ENCODE results near the gene SPATA20. TPM values are rescaled to one million over a fixed set of nuclear protein-coding genes. Genes with fewer than 3 reads are reported as not detected.

Gene SPATA20
- total and polyA plus RNA-seq, 5 donors: 45.9 to 71.8 (median 56.7) TPM

DNA sequence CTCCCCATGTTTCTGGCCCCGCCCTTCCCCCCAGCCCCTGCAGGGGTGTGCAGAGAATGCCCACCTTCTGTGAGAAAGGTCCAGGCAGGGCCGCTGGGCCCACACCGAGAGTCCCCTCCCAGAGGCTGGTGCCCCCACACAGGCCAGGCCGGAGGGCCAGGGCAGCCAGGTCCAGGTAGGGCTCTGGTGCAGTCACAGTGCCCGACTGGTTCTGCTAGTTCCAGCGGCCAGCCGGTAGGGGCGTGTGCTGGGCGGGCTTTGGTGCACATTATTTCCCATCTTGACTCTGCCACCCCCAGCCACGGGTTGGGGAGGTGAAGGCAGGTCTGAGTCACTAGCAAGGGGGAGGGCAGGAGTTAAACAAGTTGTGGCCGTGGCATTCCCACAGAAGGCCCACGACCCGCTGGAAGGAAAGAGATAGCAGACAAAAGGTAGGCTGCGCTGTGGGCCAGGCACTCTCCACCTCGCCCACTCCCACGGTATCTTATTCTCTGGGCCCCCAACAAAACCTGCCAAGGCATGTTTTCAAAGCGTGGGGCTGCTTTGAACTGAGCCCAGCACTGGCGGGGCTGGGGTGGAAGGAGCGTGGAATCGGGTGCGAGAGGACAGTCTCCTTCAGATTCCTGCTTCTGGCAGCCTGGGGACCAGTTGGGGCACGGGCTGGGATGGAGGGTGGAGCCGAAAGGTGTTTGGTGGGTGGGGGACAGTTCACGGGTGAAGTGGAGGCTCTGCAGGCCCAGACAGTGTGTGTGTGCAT, 12.6 kb upstream of the SPATA20 start:
- Histone ChIP-seq H3K27me3 (ENCODE audit: control insufficient read depth, insufficient read depth) (no peaks in the 10 kb centered on the region), H3K4me1 (ENCODE audit: control insufficient read depth, insufficient read depth, low read length) (peaks cover 3% of the 10 kb centered on the region), H3K27ac (ENCODE audit: low read length) (peak overlapping the region; percentile 10), H3K9me3 (ENCODE audit: control insufficient read depth, low read length) (no peaks in the 10 kb centered on the region), H3K4me3 (ENCODE audit: low read length) (no peak overlapping the region)
- ATAC-seq (peak; percentile 32 to 51), DNase-seq (no peak)
- intact Hi-C loops (cut with DNase I): loop anchor here in 3 of 4 donors (5.0 to 10.0 kb wide), 2 partner anchors 50 to 52 kb away; no protein-coding TSS in a partner anchor
- WGBS: 44% methylated on average over 24 of the region's 24 CpGs

DNA sequence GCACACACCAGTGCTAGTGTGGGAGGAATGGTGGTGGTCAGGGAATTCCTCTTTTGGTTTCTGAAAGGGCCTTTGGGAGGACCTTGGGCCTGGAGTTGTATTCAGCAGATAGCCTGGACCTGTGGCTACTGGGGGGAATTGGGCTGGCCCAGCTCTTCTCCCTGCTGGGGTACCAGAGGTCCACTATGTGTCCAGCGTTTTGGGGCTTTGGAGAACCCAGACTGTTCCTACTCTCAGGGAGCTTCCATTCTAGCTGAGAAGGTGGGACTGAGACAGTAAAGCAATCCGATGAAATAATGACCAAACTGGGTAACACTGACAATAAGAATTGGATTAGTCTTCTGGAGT, 12.0 kb upstream of the SPATA20 start:
- intact Hi-C loops (cut with DNase I): loop anchor here in 3 of 4 donors (5.0 to 10.0 kb wide), 2 partner anchors 50 to 53 kb away; no protein-coding TSS in a partner anchor
- Histone ChIP-seq H3K4me1 (ENCODE audit: control insufficient read depth, insufficient read depth, low read length) (peaks cover 3% of the 10 kb centered on the region), H3K4me3 (ENCODE audit: low read length) (no peak overlapping the region), H3K27me3 (ENCODE audit: control insufficient read depth, insufficient read depth) (no peaks in the 10 kb centered on the region), H3K27ac (ENCODE audit: low read length) (no peak overlapping the region), H3K9me3 (ENCODE audit: control insufficient read depth, low read length) (no peaks in the 10 kb centered on the region)
- 92% methylated on average over 2 of the region's 2 CpGs for WGBS
- ATAC-seq (no peak), DNase-seq (no peak)

DNA sequence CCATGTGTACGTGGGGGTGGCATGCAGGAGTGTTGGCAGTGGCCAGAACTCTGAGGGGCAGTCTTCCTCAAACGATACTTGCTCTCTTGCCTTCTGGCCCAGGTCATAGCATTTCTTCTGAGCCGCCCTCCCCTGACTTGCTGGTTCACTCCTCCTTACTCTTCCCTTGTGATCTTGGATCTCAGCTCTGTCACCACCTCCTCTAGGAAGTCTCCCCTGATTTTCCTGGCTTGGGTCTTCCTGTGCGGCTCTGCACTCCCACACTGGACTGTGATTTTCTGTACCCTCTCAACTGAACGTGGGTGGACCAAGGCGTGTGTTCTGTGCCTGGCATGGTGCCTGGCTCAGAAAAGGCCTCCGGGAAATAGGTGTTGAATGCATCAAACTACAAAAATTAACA, 11.6 kb upstream of the SPATA20 start:
- DNase-seq: no peak
- Histone ChIP-seq H3K9me3 (ENCODE audit: control insufficient read depth, low read length) (no peaks in the 10 kb centered on the region), H3K4me3 (ENCODE audit: low read length) (no peak overlapping the region), H3K27ac (ENCODE audit: low read length) (no peak overlapping the region), H3K27me3 (ENCODE audit: control insufficient read depth, insufficient read depth) (no peaks in the 10 kb centered on the region), H3K4me1 (ENCODE audit: control insufficient read depth, insufficient read depth, low read length) (peaks cover 3% of the 10 kb centered on the region)
- 68% methylated on average over 7 of the region's 7 CpGs for WGBS
- ATAC-seq: no peak
- intact Hi-C loops (cut with DNase I): loop anchor here in 2 of 4 donors (10.0 kb wide), 1 partner anchor 51 kb away; no protein-coding TSS in a partner anchor

DNA sequence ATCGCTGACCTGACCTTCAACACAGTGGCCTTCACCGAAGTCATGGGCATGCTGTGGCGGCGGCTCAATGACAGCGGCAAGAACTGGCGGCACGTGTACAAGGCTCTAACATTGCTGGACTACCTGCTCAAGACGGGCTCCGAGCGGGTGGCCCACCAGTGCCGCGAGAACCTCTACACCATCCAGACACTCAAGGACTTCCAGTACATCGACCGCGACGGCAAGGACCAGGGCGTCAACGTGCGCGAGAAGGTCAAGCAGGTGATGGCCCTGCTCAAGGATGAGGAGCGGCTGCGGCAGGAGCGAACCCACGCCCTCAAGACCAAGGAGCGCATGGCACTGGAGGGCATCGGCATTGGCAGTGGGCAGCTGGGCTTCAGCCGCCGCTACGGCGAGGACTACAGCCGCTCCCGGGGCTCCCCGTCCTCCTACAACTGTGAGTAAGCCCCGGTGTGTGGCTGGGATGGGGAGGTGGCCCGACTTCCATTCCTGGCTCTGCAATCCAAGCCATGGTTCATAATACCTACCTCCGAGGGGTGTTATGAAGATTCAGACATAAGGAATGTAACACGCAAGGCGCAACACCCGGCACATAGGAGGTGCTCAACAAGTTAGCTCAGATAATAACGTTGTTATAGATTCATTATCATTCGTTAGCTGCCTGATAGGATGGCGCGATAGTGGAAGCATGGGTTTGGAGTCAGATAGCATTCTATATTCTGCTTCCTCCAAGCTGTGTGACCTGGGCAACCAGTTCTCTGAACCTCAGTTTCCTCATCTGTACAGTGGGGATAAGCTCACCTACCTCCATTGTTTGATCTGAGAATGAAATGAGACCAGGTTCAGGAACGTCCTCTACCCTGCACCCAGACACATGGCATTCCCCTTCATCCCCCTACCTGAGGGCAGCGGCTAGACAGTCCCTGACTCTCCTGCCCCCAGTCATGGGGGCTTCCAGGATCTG, 10.0 kb upstream of the SPATA20 start:
- no peak overlapping the region for H3K27ac ChIP-seq (ENCODE audit: low read length)
- 94% methylated on average over 45 of the region's 45 CpGs for WGBS
- intact Hi-C loops (cut with DNase I): loop anchor here in 2 of 4 donors (10.0 kb wide), 1 partner anchor 52 kb away; no protein-coding TSS in a partner anchor
- ATAC-seq (no peak), DNase-seq (no peak)
- no peaks in the 10 kb centered on the region for H3K27me3 ChIP-seq (ENCODE audit: control insufficient read depth, insufficient read depth)
- H3K4me1 ChIP-seq (ENCODE audit: control insufficient read depth, insufficient read depth, low read length): no peaks in the 10 kb centered on the region
- no peaks in the 10 kb centered on the region for H3K9me3 ChIP-seq (ENCODE audit: control insufficient read depth, low read length)
- no peak overlapping the region for H3K4me3 ChIP-seq (ENCODE audit: low read length)

DNA sequence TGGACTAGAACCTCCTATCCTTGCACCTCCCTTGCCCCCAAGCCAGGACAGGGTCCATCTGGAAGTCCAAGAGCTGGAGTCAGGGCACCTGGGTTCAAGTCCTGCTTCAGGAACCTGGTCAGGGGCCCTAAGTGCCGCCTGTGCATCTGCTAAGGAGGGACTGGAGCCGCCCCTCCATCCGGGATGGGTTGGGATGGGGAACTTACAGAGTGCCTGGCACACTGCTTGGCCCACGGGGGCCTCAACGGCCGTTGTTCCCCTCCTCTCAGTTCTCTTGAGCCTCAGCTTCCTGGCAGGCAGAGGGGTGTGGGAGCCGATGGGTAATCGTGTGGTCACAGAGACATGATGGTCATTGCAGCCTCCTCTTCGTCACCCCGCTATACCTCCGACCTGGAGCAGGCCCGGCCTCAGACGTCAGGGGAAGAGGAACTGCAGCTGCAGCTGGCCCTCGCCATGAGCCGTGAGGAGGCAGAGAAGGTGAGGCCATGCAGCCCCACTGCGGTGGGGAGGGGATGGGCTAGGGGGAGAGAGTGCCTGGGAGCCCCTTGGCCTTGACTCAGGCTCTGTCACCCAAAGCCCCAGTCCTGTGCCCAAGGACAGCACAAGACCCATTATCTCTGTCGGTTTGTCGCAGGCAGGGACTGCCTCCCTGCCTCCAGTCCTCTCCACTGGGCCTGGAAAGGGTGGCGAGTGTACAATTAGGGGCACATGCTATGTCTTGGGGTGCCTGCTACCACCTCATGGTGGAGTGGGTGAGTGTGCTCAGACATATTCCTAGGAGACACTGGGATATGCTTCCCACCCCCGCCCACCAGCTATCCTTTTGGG, 9.0 kb upstream of the SPATA20 start:
- 87% methylated on average over 20 of the region's 20 CpGs for WGBS
- no peak for ATAC-seq
- intact Hi-C loops (cut with DNase I): loop anchor here in 2 of 4 donors (10.0 kb wide), 1 partner anchor 53 kb away; no protein-coding TSS in a partner anchor
- H3K9me3 ChIP-seq (ENCODE audit: control insufficient read depth, low read length): no peaks in the 10 kb centered on the region
- no peak for DNase-seq
- H3K27ac ChIP-seq (ENCODE audit: low read length): no peak overlapping the region
- peaks cover 3% of the 10 kb centered on the region for H3K4me1 ChIP-seq (ENCODE audit: control insufficient read depth, insufficient read depth, low read length)
- no peak overlapping the region for H3K4me3 ChIP-seq (ENCODE audit: low read length)
- H3K27me3 ChIP-seq (ENCODE audit: control insufficient read depth, insufficient read depth): no peaks in the 10 kb centered on the region

DNA sequence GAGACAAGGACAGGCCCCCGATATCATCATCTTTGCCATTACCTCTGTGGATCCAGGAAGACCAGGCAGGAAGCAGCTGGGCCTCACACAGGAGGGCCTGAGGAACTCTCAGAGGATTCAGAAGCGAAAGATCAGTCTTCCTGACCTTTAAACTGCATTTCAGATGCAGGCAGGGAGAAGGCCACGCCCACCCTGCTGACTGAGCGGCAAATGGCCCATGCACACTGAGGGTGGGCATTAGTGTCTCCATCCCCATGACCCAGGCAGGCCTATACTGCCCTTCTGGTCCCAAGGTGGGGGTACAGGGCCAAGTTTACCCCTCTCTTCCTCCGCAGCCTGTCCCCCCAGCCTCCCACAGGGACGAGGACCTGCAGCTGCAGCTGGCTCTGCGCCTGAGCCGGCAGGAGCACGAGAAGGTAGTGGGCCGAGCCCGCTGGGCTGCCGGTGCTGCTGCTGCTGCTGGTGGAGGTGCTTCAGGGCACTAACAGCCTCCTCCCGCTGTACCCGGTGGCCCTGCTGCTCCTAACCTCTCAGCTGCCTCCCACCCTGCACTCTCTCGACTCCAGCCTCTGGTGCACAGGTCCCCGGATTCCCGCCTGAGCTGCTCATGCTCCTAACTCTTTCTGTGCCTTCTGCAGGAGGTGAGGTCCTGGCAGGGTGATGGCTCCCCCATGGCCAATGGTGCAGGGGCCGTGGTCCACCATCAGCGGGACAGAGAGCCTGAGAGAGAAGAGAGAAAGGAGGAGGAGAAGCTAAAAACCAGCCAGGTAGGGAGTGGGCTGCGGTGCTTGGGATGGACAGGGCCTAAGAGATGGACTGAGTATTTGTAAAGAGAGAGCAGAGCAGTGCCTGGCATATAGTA, 8.2 kb upstream of the SPATA20 start:
- Histone ChIP-seq H3K4me1 (ENCODE audit: control insufficient read depth, insufficient read depth, low read length) (peaks cover 4% of the 10 kb centered on the region), H3K27me3 (ENCODE audit: control insufficient read depth, insufficient read depth) (no peaks in the 10 kb centered on the region)

DNA sequence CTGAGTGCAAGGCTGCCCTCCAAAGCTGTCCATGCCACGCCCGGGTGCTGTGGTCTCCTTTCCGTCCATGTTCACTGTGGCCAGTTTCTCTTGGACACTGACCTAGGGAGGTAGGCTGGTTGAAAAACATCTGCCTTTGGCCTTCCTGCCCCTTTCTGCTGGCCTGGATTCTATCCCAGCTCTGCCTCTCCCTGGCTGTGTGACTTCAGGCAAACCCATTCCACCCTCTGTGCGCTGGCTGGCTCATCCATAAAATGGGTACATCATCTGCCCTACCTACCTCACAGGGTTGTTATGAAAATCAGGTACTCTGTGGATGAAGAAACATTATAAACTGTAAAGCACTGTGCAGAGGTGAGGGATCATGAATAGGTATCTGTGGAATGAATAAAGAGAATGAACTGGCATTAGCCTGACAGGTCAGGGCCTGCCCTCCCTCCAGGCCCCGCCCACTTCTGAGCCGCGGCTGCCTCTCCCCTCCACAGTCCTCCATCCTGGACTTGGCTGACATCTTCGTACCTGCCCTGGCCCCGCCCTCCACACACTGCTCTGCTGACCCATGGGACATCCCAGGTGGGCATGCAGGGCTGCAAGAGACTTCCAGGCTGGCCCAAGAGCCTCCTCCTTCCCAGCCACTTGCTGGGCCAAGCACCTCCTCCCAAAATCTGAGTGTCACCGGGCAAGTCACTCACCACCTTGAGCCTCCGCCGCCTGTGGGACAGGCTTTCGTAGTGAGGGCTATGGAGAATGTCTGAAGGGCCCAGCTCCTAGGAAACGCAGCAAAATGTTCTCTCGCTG, 7.0 kb upstream of the SPATA20 start:
- WGBS: 79% methylated on average over 15 of the region's 15 CpGs
- H3K27ac ChIP-seq (ENCODE audit: low read length): no peak overlapping the region
- peaks cover 4% of the 10 kb centered on the region for H3K4me1 ChIP-seq (ENCODE audit: control insufficient read depth, insufficient read depth, low read length)
- no peaks in the 10 kb centered on the region for H3K27me3 ChIP-seq (ENCODE audit: control insufficient read depth, insufficient read depth)
- H3K4me3 ChIP-seq (ENCODE audit: low read length): no peak overlapping the region
- peak in 1 of 3 donors; percentile 23 for DNase-seq
- no peaks in the 10 kb centered on the region for H3K9me3 ChIP-seq (ENCODE audit: control insufficient read depth, low read length)
- no peak for ATAC-seq
- intact Hi-C loops (cut with DNase I): loop anchor here (5.0 to 10.0 kb wide), 6 partner anchors 55 to 305 kb away; partner anchors contain the start of gene WFIKKN2 (in 2 of the 4)

More for the DNA sequence above, 8.2 kb upstream of the SPATA20 start:
- 67% methylated on average over 20 of the region's 20 CpGs for WGBS
- intact Hi-C loops (cut with DNase I): loop anchor here in 2 of 4 donors (10.0 kb wide), 1 partner anchor 54 kb away; no protein-coding TSS in a partner anchor
- ATAC-seq: no peak
- DNase-seq: no peak
- no peaks in the 10 kb centered on the region for H3K9me3 ChIP-seq (ENCODE audit: control insufficient read depth, low read length)
- H3K27ac ChIP-seq (ENCODE audit: low read length): no peak overlapping the region
- H3K4me3 ChIP-seq (ENCODE audit: low read length): no peak overlapping the region

DNA sequence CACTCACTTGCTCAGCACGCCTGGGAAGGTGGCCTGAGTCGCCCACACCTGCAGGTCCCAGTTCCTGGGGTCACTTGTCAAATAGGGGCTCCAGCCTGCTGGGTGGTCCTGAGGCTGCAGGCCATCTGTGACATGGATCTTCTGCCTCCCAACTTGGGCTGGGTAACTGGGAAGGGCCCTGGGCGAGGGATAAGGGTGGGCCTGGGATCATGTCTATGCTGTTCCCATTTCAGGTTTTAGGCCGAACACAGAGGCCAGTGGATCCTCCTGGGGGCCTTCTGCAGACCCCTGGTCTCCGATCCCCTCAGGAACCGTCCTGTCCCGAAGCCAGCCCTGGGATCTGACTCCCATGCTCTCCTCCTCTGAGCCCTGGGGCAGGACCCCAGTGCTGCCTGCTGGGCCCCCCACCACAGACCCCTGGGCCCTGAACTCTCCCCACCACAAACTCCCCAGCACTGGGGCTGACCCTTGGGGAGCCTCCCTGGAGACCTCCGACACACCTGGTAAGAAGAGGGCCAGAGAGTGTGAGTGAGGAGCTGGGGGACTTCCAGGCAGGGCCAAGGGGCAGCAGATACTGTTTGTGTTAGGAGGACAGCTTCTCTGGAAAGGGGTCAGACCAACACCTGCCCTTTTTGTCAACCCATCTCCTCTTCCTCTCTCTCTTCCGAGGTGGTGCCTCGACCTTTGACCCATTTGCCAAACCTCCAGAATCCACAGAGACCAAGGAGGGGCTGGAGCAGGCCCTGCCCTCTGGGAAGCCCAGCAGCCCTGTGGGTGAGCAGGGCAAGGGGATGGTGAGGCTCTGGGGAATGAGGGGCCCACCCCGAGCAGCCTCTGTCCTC, 6.2 kb upstream of the SPATA20 start:
- Histone ChIP-seq H3K27ac (ENCODE audit: low read length) (no peak overlapping the region), H3K4me3 (ENCODE audit: low read length) (no peak overlapping the region), H3K4me1 (ENCODE audit: control insufficient read depth, insufficient read depth, low read length) (peaks cover 4% of the 10 kb centered on the region), H3K27me3 (ENCODE audit: control insufficient read depth, insufficient read depth) (no peaks in the 10 kb centered on the region), H3K9me3 (ENCODE audit: control insufficient read depth, low read length) (no peaks in the 10 kb centered on the region)
- ATAC-seq: peak in 1 of 2 donors; percentile 8
- no peak for DNase-seq
- 91% methylated on average over 11 of the region's 11 CpGs for WGBS
- intact Hi-C loops (cut with DNase I): loop anchor here (5.0 to 10.0 kb wide), 5 partner anchors 58 to 304 kb away; partner anchors contain the start of gene WFIKKN2 (in 2 of the 4)

Data from right cardiac atrium (tissue), 5 donors.